ENCODE data around the gene CCNY.

GRCh38 chr10:35416619-35417312 lies 80.5 kb downstream of the CCNY start:
- no peak for TF ChIP-seq POLR2AphosphoS5 (IDR thresholded peaks at IDR 0.05; ENCODE audit: low read depth, low read length)
- TF ChIP-seq TAF1 (IDR thresholded peaks at IDR 0.05; ENCODE audit: borderline replicate concordance, low read depth, low read length) = no peak
